PC-3 (cell line): ENCODE results near the gene STXBP4.

Source experiments
- CTCF ChIP-seq: fragments of 300-600 bp; sonication (generic); conservative IDR thresholded peaks from 2 replicates; pipeline ENCODE4 v1.5.1; 2017; ENCODE audit warnings: antibody characterized with exemption, low read depth, mild to moderate bottlenecking, low read length
- EZH2 ChIP-seq: fragments of 300-600 bp; sonication (generic); IDR thresholded peaks from one replicate; pipeline ENCODE4 v1.6.1; 2017; ENCODE audit warnings: antibody characterized with exemption, mild to moderate bottlenecking, low read length; ENCODE audit not compliant: unreplicated experiment
- EZH2phosphoT487 ChIP-seq: fragments of 300-600 bp; sonication (generic); IDR thresholded peaks from 2 replicates; pipeline ENCODE4 v1.6.1; 2018; ENCODE audit warnings: mild to moderate bottlenecking, antibody characterized with exemption, low read length, borderline replicate concordance

- no peak for TF ChIP-seq CTCF
- no peak for TF ChIP-seq EZH2
- no peak for TF ChIP-seq EZH2phosphoT487
Measured at GRCh38 chr17:55121268-55121667, 152.7 kb downstream of the STXBP4 start.
